HCT116 (cell line): ENCODE data around the gene ZBTB7B. TPM values are rescaled to one million over a fixed set of nuclear protein-coding genes. Genes with fewer than 3 reads are reported as not detected.

ENCODE experiments used
- ATAC-seq: fragments of 200-7000 bp; cut with Tn5 transposase; 2 replicates; pipeline ENCODE4 v1.9.1; 2020; ENCODE audit warnings: mild to moderate bottlenecking, moderate library complexity
- BruUV-seq: library from RNA; stranded (reverse); fragments of 400-500 nt; replicated peaks from 2 replicates; lab custom pipeline; 2021; lab: Mats Ljungman, UMichigan
- CTCF ChIA-PET: fragments of 300-600 bp; sonication (Branson Sonifier 250); formaldehyde crosslinking; loops from one replicate; lab custom pipeline; 2021; ENCODE audit warnings: antibody characterized with exemption; lab: Charles Lee
- POLR2A ChIA-PET: fragments of 300-600, 350-600 bp; sonication (Branson Sonifier 250); formaldehyde crosslinking; loops from one replicate; lab custom pipeline; 2021; ENCODE audit warnings: antibody characterized with exemption; lab: Charles Lee
- RAD21 ChIA-PET, 2 experiments: fragments of 300-600 bp; sonication (Branson Sonifier 250); formaldehyde crosslinking; loops; one replicate each; lab custom pipeline; 2023; ENCODE audit warnings: low total read pairs in 2 of 2; ENCODE audit not compliant: uncharacterized antibody in 2 of 2, unreplicated experiment in 2 of 2, low non-redundant PET in 1 of 2; lab: Charles Lee
- DNase-seq: peaks from one replicate; pipeline ENCODE4 v3.0.0-alpha.2; 2010; ENCODE audit warnings: low read depth, low spot score
- H2AFZ ChIP-seq: fragments of 200-600 bp; shearing (Covaris generic), sonication (generic); 2 replicates; pipeline ENCODE4 v1.6.1; 2017; ENCODE audit warnings: low read depth, mixed run types, mixed read lengths, antibody characterized with exemption, low read length; ENCODE audit not compliant: poor library complexity, severe bottlenecking
- H3K27ac ChIP-seq: 2 replicates; pipeline ENCODE4 v1.5.1; 2012; ENCODE audit warnings: low read depth, low read length
- H3K27me3 ChIP-seq: fragments of 200-600 bp; sonication (generic); 2 replicates; pipeline ENCODE4 v1.6.1; 2016; ENCODE audit warnings: mixed run types, low read length, mixed read lengths; ENCODE audit not compliant: insufficient read depth
- H3K36me3 ChIP-seq, 2 experiments: fragments of 200-500 bp in 1 of 2; fragments of 200-600 bp in 1 of 2; sonication (Bioruptor generic) in 1 of 2; sonication (generic) in 1 of 2; 2 replicates each; pipeline versions ENCODE4 v1.5.1 to v1.6.1; 2014 to 2016; ENCODE audit warnings: low read length in 2 of 2, inconsistent platforms in 1 of 2, mixed read lengths in 1 of 2, mixed run types in 1 of 2; ENCODE audit not compliant: insufficient read depth in 2 of 2, control insufficient read depth in 1 of 2
- H3K4me1 ChIP-seq, 2 experiments: fragments of 200-600 bp in 1 of 2; sonication (generic) in 1 of 2; 2 replicates each; pipeline versions ENCODE4 v1.5.1 to v1.6.1; 2012 to 2017; ENCODE audit warnings: low read length in 2 of 2, inconsistent platforms in 1 of 2, mild to moderate bottlenecking in 1 of 2, mixed read lengths in 1 of 2, mixed run types in 1 of 2, moderate library complexity in 1 of 2; ENCODE audit not compliant: insufficient read depth in 2 of 2, control insufficient read depth in 1 of 2
- H3K4me2 ChIP-seq: fragments of 200-600 bp; sonication (generic); 2 replicates; pipeline ENCODE4 v1.6.1; 2017; ENCODE audit warnings: mixed run types, low read length, mixed read lengths
- H3K4me3 ChIP-seq, 2 experiments: fragments of 200-600 bp in 1 of 2; sonication (generic) in 1 of 2; replicated peaks in 1 of 2; 2 replicates each; pipeline ENCODE4 v1.5.1; 2011 to 2016; ENCODE audit warnings: low read length in 2 of 2, control low read depth in 1 of 2, low read depth in 1 of 2, mild to moderate bottlenecking in 1 of 2, mixed read lengths in 1 of 2, mixed run types in 1 of 2
- H3K79me2 ChIP-seq: fragments of 200-600 bp; sonication (generic); 2 replicates; pipeline ENCODE4 v1.6.1; 2017; ENCODE audit warnings: mild to moderate bottlenecking, mixed run types, low read length, moderate library complexity, mixed read lengths; ENCODE audit not compliant: insufficient read depth
- H3K9ac ChIP-seq: fragments of 200-600 bp; sonication (generic); 2 replicates; pipeline ENCODE4 v1.6.1; 2016; ENCODE audit warnings: low read length, mixed read lengths
- H3K9me2 ChIP-seq: fragments of 200-600 bp; sonication (generic), shearing (Covaris generic); 2 replicates; pipeline ENCODE4 v1.6.1; 2017; ENCODE audit warnings: mixed run types, mild to moderate bottlenecking, moderate library complexity; ENCODE audit not compliant: insufficient read depth
- H3K9me3 ChIP-seq, 2 experiments: fragments of 200-500 bp in 1 of 2; fragments of 200-600 bp in 1 of 2; sonication (Bioruptor generic) in 1 of 2; sonication (generic) in 1 of 2; 2 replicates each; pipeline ENCODE4 v1.6.1; 2014 to 2017; ENCODE audit warnings: low read length in 2 of 2, mixed read lengths in 2 of 2, inconsistent platforms in 1 of 2, low read depth in 1 of 2, mild to moderate bottlenecking in 1 of 2, mixed run types in 1 of 2, moderate library complexity in 1 of 2; ENCODE audit not compliant: control insufficient read depth in 1 of 2, insufficient read depth in 1 of 2
- H4K20me1 ChIP-seq: fragments of 200-600 bp; sonication (generic), shearing (Covaris generic); 2 replicates; pipeline ENCODE4 v1.6.1; 2017; ENCODE audit warnings: mixed run types, mild to moderate bottlenecking, moderate library complexity; ENCODE audit not compliant: insufficient read depth
- CBX3 ChIP-seq: IDR thresholded peaks from 2 replicates; pipeline ENCODE4 v1.6.1; 2012; ENCODE audit warnings: low read depth
- CTCF ChIP-seq, 3 experiments: fragments of 200-600 bp in 1 of 3; sonication (generic) in 1 of 3; IDR thresholded peaks in 2 of 3; conservative IDR thresholded peaks in 1 of 3; 2 replicates each; pipeline ENCODE4 v1.5.1; 2012 to 2017; ENCODE audit warnings: low read depth in 2 of 3, low read length in 2 of 3, antibody characterized with exemption in 1 of 3, borderline replicate concordance in 1 of 3, control low read depth in 1 of 3, mild to moderate bottlenecking in 1 of 3, mixed read lengths in 1 of 3, mixed run types in 1 of 3, moderate library complexity in 1 of 3; ENCODE audit not compliant: insufficient read depth in 1 of 3
- EGR1 ChIP-seq: IDR thresholded peaks from 2 replicates; pipeline ENCODE4 v1.6.1; 2012; ENCODE audit warnings: low read depth
- EZH2 ChIP-seq: fragments of 200-600 bp; sonication (generic); IDR thresholded peaks from 2 replicates; pipeline ENCODE4 v1.6.1; 2017; ENCODE audit warnings: antibody characterized with exemption, mixed run types
- EZH2phosphoT487 ChIP-seq: fragments of 200-600 bp; IDR thresholded peaks from 2 replicates; pipeline ENCODE4 v1.6.1; 2018; ENCODE audit warnings: antibody characterized with exemption, borderline replicate concordance
- FOSL1 ChIP-seq: IDR thresholded peaks from 2 replicates; pipeline ENCODE4 v1.6.1; 2012; ENCODE audit warnings: low read depth
- MAX ChIP-seq: IDR thresholded peaks from 2 replicates; pipeline ENCODE4 v1.6.1; 2012
- POLR2A ChIP-seq: IDR thresholded peaks from 2 replicates; pipeline ENCODE4 v1.7.0; 2011; ENCODE audit warnings: borderline replicate concordance; ENCODE audit not compliant: insufficient read depth, insufficient read length; ENCODE audit errors: extremely low read depth
- POLR2AphosphoS5 ChIP-seq: IDR thresholded peaks from 2 replicates; pipeline ENCODE4 v1.6.1; 2011; ENCODE audit warnings: mild to moderate bottlenecking, low read depth, low read length, moderate library complexity
- RAD21 ChIP-seq: IDR thresholded peaks from 2 replicates; pipeline ENCODE4 v1.6.1; 2012; ENCODE audit warnings: low read depth, mild to moderate bottlenecking
- REST ChIP-seq: IDR thresholded peaks from 2 replicates; pipeline ENCODE4 v1.6.1; 2012; ENCODE audit warnings: low read depth
- SRF ChIP-seq: IDR thresholded peaks from 2 replicates; pipeline ENCODE4 v1.6.1; 2012; ENCODE audit warnings: low read depth
- intact Hi-C: fragments of 100-400 bp; cut with micrococcal nuclease; formaldehyde crosslinking; loops from 2 replicates; pipeline ENCODE4 v1.10.0; 2022
- total RNA-seq: library from RNA; stranded (reverse); gene quantifications from one replicate; pipeline ENCODE4 v1.2.1, GENCODE V29; 2021; ENCODE audit not compliant: unreplicated experiment

The ZBTB7B gene
- total RNA-seq, 1 experiment from 2014 or later: 57.0 TPM

- no peaks in the 10 kb centered on the region for H3K9me3 ChIP-seq
- H3K27me3 ChIP-seq: no peaks in the 10 kb centered on the region
- H3K4me3 ChIP-seq: no peak overlapping the region
- RAD21 ChIA-PET: no interaction called here
- H3K9me2 ChIP-seq: no peaks in the 10 kb centered on the region
- H2AFZ ChIP-seq: no peak overlapping the region
- intact Hi-C loops: no loop called here
- CTCF ChIA-PET: interaction anchor here (1.1 to 1.7 kb wide), 2 partner anchors 21 to 27 kb away, joined by 3 to 7 read pairs; partner anchors contain the start of gene ADAM15
- no peaks in the 10 kb centered on the region for H4K20me1 ChIP-seq
- H3K4me2 ChIP-seq: no peak overlapping the region
- DNase-seq (no peak), ATAC-seq (no peak)
- no peak overlapping the region for H3K27ac ChIP-seq
- H3K36me3 ChIP-seq: no peaks in the 10 kb centered on the region
- POLR2A ChIA-PET: no interaction called here
- peaks cover 28 to 60% of the 10 kb centered on the region in 2 experiments for H3K4me1 ChIP-seq
- H3K79me2 ChIP-seq: no peaks in the 10 kb centered on the region
- H3K9ac ChIP-seq: no peak overlapping the region
- BruUV-seq: no TSS peak
- no peak for TF ChIP-seq CTCF (IDR thresholded peaks at IDR 0.05 in 2 of 3, conservative IDR thresholded peaks at IDR 0.05 in 1 of 3; ENCODE audit: borderline replicate concordance in 1 of 3, insufficient read depth in 1 of 3, low read depth in 2 of 3, low read length in 2 of 3)
- no peak for TF ChIP-seq POLR2A
- no peak for TF ChIP-seq SRF
- TF ChIP-seq EZH2: no peak
- TF ChIP-seq CBX3: no peak
- TF ChIP-seq RAD21: no peak
- no peak for TF ChIP-seq EGR1
- TF ChIP-seq MAX: no peak
- no peak for TF ChIP-seq EZH2phosphoT487
- TF ChIP-seq REST: no peak
- TF ChIP-seq POLR2AphosphoS5: no peak
- TF ChIP-seq FOSL1: no peak
Observed at GRCh38 chr1:155023627-155024026, 21.0 kb downstream of the ZBTB7B start.
